Measurements from ENCODE around the gene NPW. TPM values are rescaled to one million over a fixed set of nuclear protein-coding genes. Genes with fewer than 3 reads are reported as not detected.
A peak's percentile ranks its signal among the peaks of the same experiment; 100 is the strongest.

The NPW gene
- total and polyA plus RNA-seq, 9 of the 15 experiments (the other 6 are each of a cell fraction or from before 2014, with no cell fraction given) = 0.14 to 4.0 (median 2.6) TPM; not detected in 4

- TF ChIP-seq TCF7L2 (IDR thresholded peaks at IDR 0.05; ENCODE audit: low read depth, low read length) = no peak
- TF ChIP-seq U2AF1 (optimal IDR thresholded peaks at IDR 0.05; ENCODE audit: low read depth, low read length) = no peak
- TF ChIP-seq, protein P1, sequence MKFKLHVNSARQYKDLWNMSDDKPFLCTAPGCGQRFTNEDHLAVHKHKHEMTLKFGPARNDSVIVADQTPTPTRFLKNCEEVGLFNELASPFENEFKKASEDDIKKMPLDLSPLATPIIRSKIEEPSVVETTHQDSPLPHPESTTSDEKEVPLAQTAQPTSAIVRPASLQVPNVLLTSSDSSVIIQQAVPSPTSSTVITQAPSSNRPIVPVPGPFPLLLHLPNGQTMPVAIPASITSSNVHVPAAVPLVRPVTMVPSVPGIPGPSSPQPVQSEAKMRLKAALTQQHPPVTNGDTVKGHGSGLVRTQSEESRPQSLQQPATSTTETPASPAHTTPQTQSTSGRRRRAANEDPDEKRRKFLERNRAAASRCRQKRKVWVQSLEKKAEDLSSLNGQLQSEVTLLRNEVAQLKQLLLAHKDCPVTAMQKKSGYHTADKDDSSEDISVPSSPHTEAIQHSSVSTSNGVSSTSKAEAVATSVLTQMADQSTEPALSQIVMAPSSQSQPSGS (CRISPR knock-in tag; IDR thresholded peaks at IDR 0.05) = no peak
- no peak for TF ChIP-seq ZC3H11A (IDR thresholded peaks at IDR 0.05; ENCODE audit: low read depth, low read length)
- no peak for TF ChIP-seq E2F3 (CRISPR knock-in tag; IDR thresholded peaks at IDR 0.05)
- no peak for TF ChIP-seq NR2F6 (CRISPR knock-in tag; IDR thresholded peaks at IDR 0.05)
- no peak for TF ChIP-seq HCFC1 (IDR thresholded peaks at IDR 0.05; ENCODE audit: low read depth, low read length)
- no peak for TF ChIP-seq CREB5 (CRISPR knock-in tag; IDR thresholded peaks at IDR 0.05)
- TF ChIP-seq RBFOX2 (IDR thresholded peaks at IDR 0.05; ENCODE audit: low read depth, low read length) = 0 out of 2 replicates have a peak, but pooled peaks have one; percentile 6
- TF ChIP-seq ZBTB40 (IDR thresholded peaks at IDR 0.05) = no peak
- no peak for TF ChIP-seq ZBTB40 (CRISPR knock-in tag; IDR thresholded peaks at IDR 0.05)
- peak; percentile 25 for TF ChIP-seq POLR2A (conservative IDR thresholded peaks at IDR 0.05)
- TF ChIP-seq U2AF2 (optimal IDR thresholded peaks at IDR 0.05; ENCODE audit: low read depth, low read length) = no peak
- TF ChIP-seq JUN (IDR thresholded peaks at IDR 0.05; ENCODE audit: borderline replicate concordance, low read depth, low read length) = no peak
- no peak for TF ChIP-seq JUN (CRISPR knock-in tag; IDR thresholded peaks at IDR 0.05; ENCODE audit: borderline replicate concordance)
- no peak for TF ChIP-seq ZNF551 (CRISPR knock-in tag; IDR thresholded peaks at IDR 0.05)
Measured at GRCh38 chr16:1980030-1980769, 39.4 kb upstream of the NPW start (continued).

All from K562 (cell line).